Measurements from ENCODE around the gene CHKA. TPM values are rescaled to one million over a fixed set of nuclear protein-coding genes. Genes with fewer than 3 reads are reported as not detected.
A peak's percentile ranks its signal among the peaks of the same experiment; 100 is the strongest.

Gene CHKA
- total and polyA plus RNA-seq, 2 of the 8 experiments (the other 6 are each of a cell fraction or from before 2014, with no cell fraction given) = 61.2 to 86.6 TPM

DNA sequence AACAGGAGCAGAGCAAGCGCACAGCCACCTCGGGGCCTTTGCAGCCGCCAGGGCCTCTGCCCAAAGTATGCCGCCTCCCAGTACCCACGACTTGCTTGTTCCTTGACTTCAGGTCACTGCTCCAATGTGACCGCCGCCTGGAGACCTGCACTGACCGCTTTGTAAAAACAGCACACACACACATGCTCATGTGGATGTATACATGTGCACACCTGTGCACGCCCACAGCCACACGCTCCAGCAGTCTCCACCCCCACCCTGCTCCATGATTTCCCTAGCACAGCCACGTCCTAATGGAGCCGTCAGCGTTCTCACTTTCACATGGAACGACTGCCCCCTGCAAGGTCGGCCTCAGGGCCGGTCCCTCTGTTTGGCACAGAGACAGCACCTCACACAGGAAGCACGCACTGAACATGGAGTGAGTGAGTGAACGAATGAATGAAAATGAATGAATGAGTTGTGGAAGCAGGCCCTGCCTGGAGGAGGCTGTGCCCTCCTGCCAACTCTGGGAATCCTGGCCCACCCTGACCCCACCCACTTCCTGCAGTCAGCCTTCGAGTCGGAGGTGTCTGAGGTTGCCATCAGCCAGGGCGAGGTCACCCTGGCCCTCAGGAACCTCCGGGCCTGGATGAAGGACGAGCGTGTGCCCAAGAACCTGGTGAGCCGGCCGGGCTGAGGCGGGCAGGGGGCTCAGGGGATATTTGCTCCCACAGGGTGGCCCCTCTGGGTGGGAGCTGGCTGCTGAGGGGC lies 103.0 kb downstream of the CHKA start:
- 0 out of 2 replicates have a peak overlapping the region, but pooled peaks have one; percentile 39 for H2BK12ac ChIP-seq (ENCODE audit: low read depth, low read length)
- no peak overlapping the region for H3K56ac ChIP-seq (replicated peaks; ENCODE audit: insufficient read length, low read depth, low read length)
- ChIA-PET POLR2A (ENCODE audit: partially characterized antibody) (interaction anchor here (1.6 kb wide), 1 partner anchor 21 kb away, joined by 4 read pairs; no protein-coding TSS in a partner anchor), CTCF (ENCODE audit: partially characterized antibody) (interaction anchor here (1.1 to 4.2 kb wide), 2 partner anchors 9 kb away, joined by 4 to 40 read pairs; partner anchors contain the start of gene ALDH3B1)
- no peak overlapping the region for H2AFZ ChIP-seq (ENCODE audit: low read length)
- H4K5ac ChIP-seq (ENCODE audit: insufficient read length, low read depth, low read length) = no peak overlapping the region
- H3K27me3 ChIP-seq (replicated peaks in 1 of 4; ENCODE audit: control insufficient read depth in 3 of 4, extremely low read depth in 1 of 4, insufficient read depth in 3 of 4, low read length in 3 of 4) = no peaks in the 10 kb centered on the region
- no peak overlapping the region for H3K4me3 ChIP-seq (ENCODE audit: extremely low read depth in 1 of 4, insufficient read depth in 2 of 4, low read depth in 3 of 4, low read length in 4 of 4)
- H4K8ac ChIP-seq (ENCODE audit: extremely low read depth, insufficient read depth, low read length) = peak overlapping the region; percentile 68; the same call in 1 of the 2 replicates
- H4K20me1 ChIP-seq (replicated peaks in 1 of 2; ENCODE audit: control insufficient read depth in 1 of 2, insufficient read depth in 2 of 2, low read length in 2 of 2) = no peaks in the 10 kb centered on the region
- no peak overlapping the region for H2AK5ac ChIP-seq (ENCODE audit: low read depth, low read length)
- no peaks in the 10 kb centered on the region for H3K36me3 ChIP-seq (ENCODE audit: control insufficient read depth in 2 of 4, insufficient read depth in 4 of 4, low read length in 3 of 4)
- no peak overlapping the region for H3K4ac ChIP-seq (replicated peaks; ENCODE audit: insufficient read length, low read depth, low read length)
- no peak overlapping the region for H3K14ac ChIP-seq (ENCODE audit: insufficient read length)
- no peak overlapping the region for H2BK20ac ChIP-seq (ENCODE audit: low read length)
- no peak overlapping the region for H2BK5ac ChIP-seq (ENCODE audit: low read depth, low read length)
- H3K4me1 ChIP-seq (replicated peaks in 1 of 4; ENCODE audit: control insufficient read depth in 3 of 4, insufficient read depth in 4 of 4, low read length in 3 of 4) = peaks cover 0 to 12% (median 4%) of the 10 kb centered on the region in 4 experiments; a peak in 4 of 7 replicates
- H3K79me2 ChIP-seq (ENCODE audit: control insufficient read depth in 1 of 2, insufficient read depth in 2 of 2, low read length in 2 of 2) = no peaks in the 10 kb centered on the region
- FAIRE-seq (no peak), DNase-seq (ENCODE audit: low read depth in 1 of 2, low spot score in 2 of 2) (no peak)
- no peak overlapping the region for H3K9ac ChIP-seq (replicated peaks in 1 of 4; ENCODE audit: extremely low read depth in 1 of 4, low read depth in 3 of 4, low read length in 3 of 4)
- H3K4me2 ChIP-seq (ENCODE audit: insufficient read depth in 1 of 2, low read depth in 2 of 2, low read length in 2 of 2) = no peak overlapping the region
- H4K91ac ChIP-seq (replicated peaks; ENCODE audit: insufficient read length, low read length) = no peak overlapping the region
- H3K79me1 ChIP-seq (ENCODE audit: low read depth, low read length) = no peaks in the 10 kb centered on the region
- no peak overlapping the region for H3K18ac ChIP-seq (ENCODE audit: extremely low read depth, low read length)
- H3K23ac ChIP-seq (ENCODE audit: insufficient read length) = no peak overlapping the region
- H3K9me3 ChIP-seq (ENCODE audit: insufficient read depth in 2 of 2, low read depth in 1 of 2, low read length in 1 of 2) = no peaks in the 10 kb centered on the region
- no peak overlapping the region for H2BK120ac ChIP-seq (replicated peaks; ENCODE audit: low read depth, low read length)
- no peaks in the 10 kb centered on the region for H3K23me2 ChIP-seq (ENCODE audit: low read depth, low read length)
- 92% methylated on average over 25 of the region's 27 CpGs; no CpG with 5 or more reads in 1 of the 2 experiments for WGBS, 2 experiments (ENCODE audit: extremely low coverage in 1 of 2, insufficient coverage in 1 of 2, insufficient read length in 1 of 2, insufficient replicate concordance in 2 of 2, low coverage in 1 of 2, low lambda C conversion rate in 2 of 2, missing lambda C conversion rate in 1 of 2)
- H2BK15ac ChIP-seq (ENCODE audit: low read length) = peak overlapping the region; percentile 92; the same call in 1 of the 2 replicates
- no peak overlapping the region for H3K27ac ChIP-seq (ENCODE audit: low read depth, low read length)
- no peak for TF ChIP-seq CEBPB (IDR thresholded peaks at IDR 0.05; ENCODE audit: low read depth, low read length)
- TF ChIP-seq TEAD4 (IDR thresholded peaks at IDR 0.05; ENCODE audit: low read depth, low read length) = no peak
- TF ChIP-seq POU5F1 (IDR thresholded peaks at IDR 0.05; ENCODE audit: low read depth, low read length) = no peak
- TF ChIP-seq ATF2 (IDR thresholded peaks at IDR 0.05; ENCODE audit: low read length) = no peak
- no peak for TF ChIP-seq GTF2F1 (IDR thresholded peaks at IDR 0.05; ENCODE audit: borderline replicate concordance, low read depth, low read length)
- no peak for TF ChIP-seq CTBP2 (IDR thresholded peaks at IDR 0.05; ENCODE audit: borderline replicate concordance, insufficient read depth, insufficient read length, low read length)
- no peak for TF ChIP-seq CHD2 (IDR thresholded peaks at IDR 0.05; ENCODE audit: low read length)
- TF ChIP-seq TAF7 (optimal IDR thresholded peaks at IDR 0.05; ENCODE audit: borderline replicate concordance, low read depth, low read length) = no peak
- TF ChIP-seq JUND (IDR thresholded peaks at IDR 0.05; ENCODE audit: low read length) = no peak
- TF ChIP-seq, protein P1, sequence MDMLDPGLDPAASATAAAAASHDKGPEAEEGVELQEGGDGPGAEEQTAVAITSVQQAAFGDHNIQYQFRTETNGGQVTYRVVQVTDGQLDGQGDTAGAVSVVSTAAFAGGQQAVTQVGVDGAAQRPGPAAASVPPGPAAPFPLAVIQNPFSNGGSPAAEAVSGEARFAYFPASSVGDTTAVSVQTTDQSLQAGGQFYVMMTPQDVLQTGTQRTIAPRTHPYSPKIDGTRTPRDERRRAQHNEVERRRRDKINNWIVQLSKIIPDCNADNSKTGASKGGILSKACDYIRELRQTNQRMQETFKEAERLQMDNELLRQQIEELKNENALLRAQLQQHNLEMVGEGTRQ (IDR thresholded peaks at IDR 0.05; ENCODE audit: low read length) = no peak

Data from H1 (cell line).